ENCODE measurements around the gene PDE1C.

PDE1C gene

GRCh38 chr7:31748084-31748483, 322.1 kb downstream of the PDE1C start:
- Histone ChIP-seq H3K27me3 (ENCODE audit: control insufficient read depth, insufficient read depth, low read length) (peaks cover 59% of the 10 kb centered on the region), H3K9ac (ENCODE audit: low read length) (no peak overlapping the region), H3K9me3 (ENCODE audit: control insufficient read depth, insufficient read depth, low read depth, low read length) (peaks cover 2% of the 10 kb centered on the region; the same call in 1 of the 2 replicates), H3K27ac (ENCODE audit: low read depth, low read length) (no peak overlapping the region), H3K4me1 (ENCODE audit: control insufficient read depth, insufficient read depth, low read length) (no peaks in the 10 kb centered on the region), H3K36me3 (ENCODE audit: control insufficient read depth, insufficient read depth, low read length) (no peaks in the 10 kb centered on the region), H3K4me3 (ENCODE audit: low read depth, low read length) (no peak overlapping the region)

- peaks cover 59% of the 10 kb centered on the region for H3K27me3 ChIP-seq (ENCODE audit: control insufficient read depth, insufficient read depth, low read length)
- no peak overlapping the region for H3K27ac ChIP-seq (ENCODE audit: low read depth, low read length)
- H3K4me1 ChIP-seq (ENCODE audit: control insufficient read depth, insufficient read depth, low read length): no peaks in the 10 kb centered on the region
- peaks cover 2% of the 10 kb centered on the region; the same call in 1 of the 2 replicates for H3K9me3 ChIP-seq (ENCODE audit: control insufficient read depth, insufficient read depth, low read depth, low read length)
- H3K4me3 ChIP-seq (ENCODE audit: low read depth, low read length): no peak overlapping the region
- no peak overlapping the region for H3K9ac ChIP-seq (ENCODE audit: low read length)
- no peaks in the 10 kb centered on the region for H3K36me3 ChIP-seq (ENCODE audit: control insufficient read depth, insufficient read depth, low read length)
These were observed 322.7 kb downstream of the PDE1C start for GRCh38 chr7:31747553-31747952.

- Histone ChIP-seq H3K4me3 (ENCODE audit: low read depth, low read length) (no peak overlapping the region), H3K36me3 (ENCODE audit: control insufficient read depth, insufficient read depth, low read length) (no peaks in the 10 kb centered on the region), H3K27me3 (ENCODE audit: control insufficient read depth, insufficient read depth, low read length) (peaks cover 53% of the 10 kb centered on the region), H3K4me1 (ENCODE audit: control insufficient read depth, insufficient read depth, low read length) (no peaks in the 10 kb centered on the region), H3K9me3 (ENCODE audit: control insufficient read depth, insufficient read depth, low read depth, low read length) (peaks cover 2% of the 10 kb centered on the region; the same call in 1 of the 2 replicates), H3K9ac (ENCODE audit: low read length) (no peak overlapping the region), H3K27ac (ENCODE audit: low read depth, low read length) (no peak overlapping the region)
These were observed 325.8 kb downstream of the PDE1C start for GRCh38 chr7:31744294-31744874.

GRCh38 chr7:31741852-31742251, 328.4 kb downstream of the PDE1C start:
- Histone ChIP-seq H3K4me1 (ENCODE audit: control insufficient read depth, insufficient read depth, low read length) (no peaks in the 10 kb centered on the region), H3K9ac (ENCODE audit: low read length) (no peak overlapping the region), H3K27ac (ENCODE audit: low read depth, low read length) (no peak overlapping the region), H3K4me3 (ENCODE audit: low read depth, low read length) (no peak overlapping the region), H3K9me3 (ENCODE audit: control insufficient read depth, insufficient read depth, low read depth, low read length) (no peaks in the 10 kb centered on the region), H3K27me3 (ENCODE audit: control insufficient read depth, insufficient read depth, low read length) (peaks cover 42% of the 10 kb centered on the region), H3K36me3 (ENCODE audit: control insufficient read depth, insufficient read depth, low read length) (no peaks in the 10 kb centered on the region)

- Histone ChIP-seq H3K27me3 (ENCODE audit: control insufficient read depth, insufficient read depth, low read length) (no peaks in the 10 kb centered on the region), H3K9me3 (ENCODE audit: control insufficient read depth, insufficient read depth, low read depth, low read length) (no peaks in the 10 kb centered on the region), H3K27ac (ENCODE audit: low read depth, low read length) (no peak overlapping the region), H3K9ac (ENCODE audit: low read length) (no peak overlapping the region), H3K36me3 (ENCODE audit: control insufficient read depth, insufficient read depth, low read length) (no peaks in the 10 kb centered on the region), H3K4me1 (ENCODE audit: control insufficient read depth, insufficient read depth, low read length) (no peaks in the 10 kb centered on the region), H3K4me3 (ENCODE audit: low read depth, low read length) (no peak overlapping the region)
These were observed 333.9 kb downstream of the PDE1C start for GRCh38 chr7:31735991-31736982.

- Histone ChIP-seq H3K4me3 (ENCODE audit: low read depth, low read length) (no peak overlapping the region), H3K4me1 (ENCODE audit: control insufficient read depth, insufficient read depth, low read length) (no peaks in the 10 kb centered on the region), H3K36me3 (ENCODE audit: control insufficient read depth, insufficient read depth, low read length) (no peaks in the 10 kb centered on the region), H3K9me3 (ENCODE audit: control insufficient read depth, insufficient read depth, low read depth, low read length) (no peaks in the 10 kb centered on the region), H3K27ac (ENCODE audit: low read depth, low read length) (no peak overlapping the region), H3K27me3 (ENCODE audit: control insufficient read depth, insufficient read depth, low read length) (no peaks in the 10 kb centered on the region), H3K9ac (ENCODE audit: low read length) (no peak overlapping the region)
These were observed 335.8 kb downstream of the PDE1C start for GRCh38 chr7:31734456-31734855.

GRCh38 chr7:31729195-31729804, 340.9 kb downstream of the PDE1C start:
- Histone ChIP-seq H3K27ac (ENCODE audit: low read depth, low read length) (no peak overlapping the region), H3K4me3 (ENCODE audit: low read depth, low read length) (no peak overlapping the region), H3K9ac (ENCODE audit: low read length) (no peak overlapping the region), H3K27me3 (ENCODE audit: control insufficient read depth, insufficient read depth, low read length) (no peaks in the 10 kb centered on the region), H3K9me3 (ENCODE audit: control insufficient read depth, insufficient read depth, low read depth, low read length) (peaks cover 6% of the 10 kb centered on the region; the same call in 1 of the 2 replicates), H3K36me3 (ENCODE audit: control insufficient read depth, insufficient read depth, low read length) (no peaks in the 10 kb centered on the region), H3K4me1 (ENCODE audit: control insufficient read depth, insufficient read depth, low read length) (no peaks in the 10 kb centered on the region)

- Histone ChIP-seq H3K9me3 (ENCODE audit: control insufficient read depth, insufficient read depth, low read depth, low read length) (peaks cover 6% of the 10 kb centered on the region; the same call in 1 of the 2 replicates), H3K4me1 (ENCODE audit: control insufficient read depth, insufficient read depth, low read length) (no peaks in the 10 kb centered on the region), H3K27me3 (ENCODE audit: control insufficient read depth, insufficient read depth, low read length) (peaks cover 5% of the 10 kb centered on the region; the same call in 1 of the 2 replicates), H3K9ac (ENCODE audit: low read length) (no peak overlapping the region), H3K36me3 (ENCODE audit: control insufficient read depth, insufficient read depth, low read length) (no peaks in the 10 kb centered on the region), H3K4me3 (ENCODE audit: low read depth, low read length) (no peak overlapping the region), H3K27ac (ENCODE audit: low read depth, low read length) (no peak overlapping the region)
These were observed 345.5 kb downstream of the PDE1C start for GRCh38 chr7:31724696-31725095.

- peaks cover 5% of the 10 kb centered on the region; the same call in 1 of the 2 replicates for H3K27me3 ChIP-seq (ENCODE audit: control insufficient read depth, insufficient read depth, low read length)
These were observed 349.8 kb downstream of the PDE1C start for GRCh38 chr7:31720366-31720765.

GRCh38 chr7:31716355-31716754, 353.9 kb downstream of the PDE1C start:
- H3K27me3 ChIP-seq (ENCODE audit: control insufficient read depth, insufficient read depth, low read length): peaks cover under 1% of the 10 kb centered on the region; the same call in 1 of the 2 replicates
- no peak overlapping the region for H3K4me3 ChIP-seq (ENCODE audit: low read depth, low read length)
- H3K27ac ChIP-seq (ENCODE audit: low read depth, low read length): no peak overlapping the region
- no peak overlapping the region for H3K9ac ChIP-seq (ENCODE audit: low read length)
- H3K36me3 ChIP-seq (ENCODE audit: control insufficient read depth, insufficient read depth, low read length): no peaks in the 10 kb centered on the region
- peaks cover under 1% of the 10 kb centered on the region for H3K4me1 ChIP-seq (ENCODE audit: control insufficient read depth, insufficient read depth, low read length)
- H3K9me3 ChIP-seq (ENCODE audit: control insufficient read depth, insufficient read depth, low read depth, low read length): peaks cover 20% of the 10 kb centered on the region

More at GRCh38 chr7:31720366-31720765, 349.8 kb downstream of the PDE1C start:
- H3K36me3 ChIP-seq (ENCODE audit: control insufficient read depth, insufficient read depth, low read length): no peaks in the 10 kb centered on the region
- no peak overlapping the region for H3K27ac ChIP-seq (ENCODE audit: low read depth, low read length)
- no peaks in the 10 kb centered on the region for H3K4me1 ChIP-seq (ENCODE audit: control insufficient read depth, insufficient read depth, low read length)
- no peak overlapping the region for H3K9ac ChIP-seq (ENCODE audit: low read length)
- peaks cover 2% of the 10 kb centered on the region; the same call in 1 of the 2 replicates for H3K9me3 ChIP-seq (ENCODE audit: control insufficient read depth, insufficient read depth, low read depth, low read length)
- H3K4me3 ChIP-seq (ENCODE audit: low read depth, low read length): no peak overlapping the region

All from HUES6 (cell line).